Renal pelvis (tissue), 4 donors: ENCODE measurements around the gene STX1B. TPM values are rescaled to one million over a fixed set of nuclear protein-coding genes. Genes with fewer than 3 reads are reported as not detected.

Experiments
- DNase-seq: peaks from one replicate; pipeline ENCODE4 v3.0.0-alpha.2; 2013
- polyA plus RNA-seq, 3 donors: library from polyadenylated mRNA; unstranded; fragments of 120-200 nt; gene quantifications; one replicate each; pipeline ENCODE4 v1.2.1, GENCODE V29; 2013; ENCODE audit not compliant: insufficient read length in 3 of 3

The STX1B gene
- polyA plus RNA-seq, 3 donors = 1.2 to 2.2 (median 1.7) TPM

GRCh38 chr16:30980023-30980371 lies 30.4 kb downstream of the STX1B start:
- no peak for DNase-seq

DNA sequence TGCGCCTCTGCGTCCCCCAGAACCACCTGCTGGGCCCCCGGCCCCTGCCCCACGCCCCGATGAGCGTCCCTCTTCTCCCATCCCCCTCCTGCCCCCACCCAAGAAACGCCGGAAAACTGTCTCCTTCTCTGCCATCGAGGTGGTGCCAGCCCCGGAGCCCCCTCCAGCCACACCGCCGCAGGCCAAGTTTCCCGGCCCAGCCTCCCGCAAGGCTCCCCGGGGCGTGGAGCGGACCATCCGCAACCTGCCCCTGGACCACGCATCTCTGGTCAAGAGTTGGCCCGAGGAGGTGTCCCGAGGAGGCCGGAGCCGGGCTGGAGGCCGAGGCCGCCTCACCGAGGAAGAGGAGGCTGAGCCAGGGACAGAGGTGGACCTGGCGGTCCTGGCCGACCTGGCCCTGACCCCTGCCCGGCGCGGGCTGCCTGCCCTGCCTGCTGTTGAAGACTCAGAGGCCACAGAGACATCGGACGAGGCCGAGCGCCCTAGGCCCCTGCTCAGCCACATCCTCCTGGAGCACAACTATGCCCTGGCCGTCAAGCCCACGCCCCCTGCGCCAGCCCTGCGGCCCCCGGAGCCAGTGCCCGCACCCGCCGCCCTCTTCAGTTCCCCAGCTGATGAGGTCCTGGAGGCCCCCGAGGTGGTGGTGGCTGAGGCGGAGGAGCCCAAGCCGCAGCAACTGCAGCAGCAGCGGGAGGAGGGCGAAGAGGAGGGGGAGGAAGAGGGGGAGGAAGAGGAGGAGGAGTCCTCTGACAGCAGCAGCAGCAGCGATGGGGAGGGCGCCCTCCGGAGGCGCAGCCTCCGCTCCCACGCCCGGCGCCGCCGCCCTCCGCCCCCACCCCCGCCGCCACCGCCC lies 31.0 kb downstream of the STX1B start:
- DNase-seq = no peak

DNA sequence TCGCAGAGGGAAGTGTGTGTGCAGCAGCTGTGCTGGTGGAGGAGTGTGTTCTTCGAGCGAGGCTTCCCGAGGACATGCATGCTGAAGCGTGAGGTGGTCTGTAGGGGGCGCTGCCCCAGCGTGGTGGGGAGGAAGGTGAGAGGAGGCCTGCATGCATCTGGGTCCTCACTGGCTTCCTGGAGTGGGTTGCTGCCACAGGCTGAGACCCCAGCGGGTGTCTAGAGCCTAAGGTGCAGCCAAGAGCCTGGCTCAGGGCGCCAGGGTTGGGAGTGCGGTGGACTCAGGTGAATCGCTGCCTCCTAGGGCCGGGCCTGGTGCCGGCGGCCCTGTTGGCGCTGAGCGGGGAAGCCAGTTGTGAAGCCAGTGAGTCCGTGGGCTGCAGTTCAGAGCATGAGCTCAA lies 32.9 kb downstream of the STX1B start:
- DNase-seq = no peak

DNA sequence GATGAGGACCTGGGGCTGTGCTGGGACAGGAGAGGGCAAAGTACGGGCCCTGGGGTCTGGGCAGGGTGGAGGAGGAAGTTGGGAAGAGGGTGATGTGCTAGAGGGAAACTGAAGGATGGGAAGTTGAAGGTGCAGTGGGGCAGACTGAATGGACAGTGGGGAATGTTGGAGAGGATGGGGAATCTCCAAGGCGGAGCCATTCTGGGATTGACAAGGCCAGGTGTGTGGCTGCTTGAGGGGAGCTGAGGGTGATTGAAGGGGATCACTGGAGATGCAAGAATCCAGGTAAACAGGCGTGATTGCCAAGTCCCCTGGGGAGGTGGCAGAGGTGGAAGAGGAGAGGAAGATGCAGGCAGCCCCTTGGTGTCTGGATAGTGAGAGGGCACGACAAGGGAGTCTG lies 34.0 kb downstream of the STX1B start:
- no peak for DNase-seq

GRCh38 chr16:30974348-30974747 lies 36.1 kb downstream of the STX1B start:
- no peak for DNase-seq

- DNase-seq = no peak
Observed at GRCh38 chr16:30972872-30973271, 37.6 kb downstream of the STX1B start.

GRCh38 chr16:30971298-30971697 lies 39.1 kb downstream of the STX1B start:
- no peak for DNase-seq

DNA sequence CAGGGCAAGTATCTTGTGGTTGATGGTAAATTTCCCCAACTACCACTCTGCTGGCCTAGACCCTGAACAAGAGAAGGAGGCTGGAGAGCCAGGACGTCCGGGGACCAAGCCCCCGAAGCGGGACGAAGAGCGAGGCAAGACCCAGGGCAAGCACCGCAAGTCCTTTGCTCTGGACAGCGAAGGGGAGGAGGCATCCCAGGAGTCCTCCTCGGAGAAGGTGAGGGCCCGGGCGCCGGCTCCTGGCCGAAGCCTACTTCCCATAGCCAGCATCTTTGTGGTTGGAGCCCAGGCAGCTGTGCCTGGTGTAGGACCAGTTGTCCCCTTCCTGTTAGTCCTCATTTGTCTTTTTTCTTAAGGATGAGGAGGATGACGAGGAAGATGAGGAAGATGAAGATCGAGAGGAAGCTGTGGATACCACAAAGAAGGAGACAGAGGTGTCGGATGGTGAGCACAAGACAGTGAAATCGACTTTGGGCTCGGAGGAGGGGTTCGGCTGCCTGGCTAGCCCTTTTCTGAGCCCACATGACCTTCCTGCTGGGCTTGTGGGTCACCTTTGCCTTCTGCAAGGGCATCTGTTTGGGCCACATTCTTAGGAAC lies 41.1 kb downstream of the STX1B start:
- no peak for DNase-seq

GRCh38 chr16:30967795-30968194 lies 42.6 kb downstream of the STX1B start:
- DNase-seq = no peak

DNA sequence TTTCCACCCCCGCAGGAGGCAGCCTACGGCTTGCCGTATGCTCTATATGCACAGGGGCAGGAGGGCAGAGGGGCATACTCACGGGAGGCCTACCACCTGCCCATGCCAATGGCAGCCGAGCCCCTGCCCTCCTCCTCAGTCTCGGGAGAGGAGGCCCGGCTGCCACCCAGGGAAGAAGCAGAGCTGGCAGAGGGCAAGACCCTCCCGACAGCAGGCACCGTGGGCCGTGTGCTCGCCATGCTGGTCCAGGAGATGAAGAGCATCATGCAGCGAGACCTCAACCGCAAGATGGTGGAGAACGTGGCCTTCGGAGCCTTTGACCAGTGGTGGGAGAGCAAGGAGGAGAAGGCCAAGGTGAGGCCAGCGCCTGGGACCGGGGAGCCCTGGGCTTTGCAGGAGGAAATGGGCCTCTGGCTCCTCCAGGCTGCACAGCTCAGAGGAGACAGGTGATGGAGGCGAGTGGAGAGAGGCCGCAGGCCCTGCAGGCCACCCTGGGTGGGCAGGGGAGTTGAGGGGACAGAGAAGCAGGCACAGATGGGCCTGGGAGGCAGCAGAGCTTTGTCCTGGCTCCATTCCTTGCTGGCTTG lies 44.3 kb downstream of the STX1B start:
- DNase-seq = no peak

DNA sequence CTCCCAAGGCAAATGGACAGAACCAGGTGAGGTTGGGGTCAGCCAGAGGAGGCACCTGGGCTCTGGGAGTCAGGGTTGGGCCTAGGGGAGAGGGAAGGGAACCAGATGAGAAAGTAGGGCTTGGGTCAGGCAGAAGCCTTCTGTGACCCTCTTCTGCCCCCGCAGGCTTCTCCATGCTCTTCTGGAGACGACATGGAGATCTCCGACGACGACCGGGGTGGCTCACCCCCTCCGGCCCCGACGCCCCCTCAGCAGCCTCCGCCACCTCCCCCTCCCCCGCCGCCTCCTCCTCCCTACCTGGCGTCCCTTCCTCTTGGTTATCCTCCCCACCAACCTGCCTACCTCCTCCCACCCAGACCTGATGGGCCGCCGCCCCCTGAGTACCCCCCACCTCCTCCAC lies 45.0 kb downstream of the STX1B start:
- DNase-seq = no peak

GRCh38 chr16:30964574-30965226 lies 45.7 kb downstream of the STX1B start:
- no peak for DNase-seq

DNA sequence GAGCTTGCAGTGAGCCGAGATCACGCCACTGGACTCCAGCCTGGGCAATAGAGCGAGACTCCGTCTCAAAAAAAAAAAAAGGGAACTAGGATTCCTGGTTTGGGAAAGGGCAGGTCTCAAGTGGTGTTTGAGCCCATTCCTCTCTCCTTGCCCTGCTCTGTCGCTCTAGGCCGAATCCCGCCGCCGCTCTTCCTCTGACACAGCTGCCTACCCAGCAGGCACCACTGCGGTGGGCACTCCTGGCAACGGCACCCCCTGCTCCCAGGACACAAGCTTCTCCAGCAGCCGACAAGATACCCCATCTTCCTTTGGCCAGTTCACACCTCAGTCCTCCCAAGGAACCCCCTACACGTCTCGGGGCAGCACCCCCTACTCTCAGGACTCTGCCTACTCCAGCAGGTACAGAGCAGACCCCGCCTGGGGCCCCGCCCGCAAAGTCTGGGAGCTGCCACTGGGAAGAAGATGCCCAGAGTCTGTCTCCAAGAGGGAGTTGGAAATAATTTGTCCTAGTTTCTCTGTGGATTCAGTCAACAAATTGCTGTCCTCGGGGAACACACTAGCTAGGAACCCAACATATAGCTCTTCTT lies 46.4 kb downstream of the STX1B start:
- DNase-seq = no peak

DNA sequence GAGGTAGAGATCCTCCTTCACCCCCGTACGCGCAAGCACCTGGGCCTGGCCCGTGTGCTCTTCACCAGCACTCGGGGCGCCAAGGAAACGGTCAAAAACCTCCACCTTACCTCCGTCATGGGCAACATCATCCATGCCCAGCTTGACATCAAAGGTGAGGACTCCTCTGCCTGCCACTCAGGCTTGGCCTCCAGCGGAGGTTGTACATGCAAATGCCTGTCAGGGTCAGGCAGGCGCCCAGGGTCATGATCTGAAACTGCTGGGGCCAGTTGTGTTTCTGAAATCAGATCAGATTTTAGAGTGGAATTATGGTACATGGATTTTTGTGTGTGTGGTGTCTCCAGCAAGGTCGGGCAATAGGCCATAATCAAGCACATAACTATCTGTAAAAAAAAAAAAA lies 49.1 kb downstream of the STX1B start:
- DNase-seq = no peak

DNA sequence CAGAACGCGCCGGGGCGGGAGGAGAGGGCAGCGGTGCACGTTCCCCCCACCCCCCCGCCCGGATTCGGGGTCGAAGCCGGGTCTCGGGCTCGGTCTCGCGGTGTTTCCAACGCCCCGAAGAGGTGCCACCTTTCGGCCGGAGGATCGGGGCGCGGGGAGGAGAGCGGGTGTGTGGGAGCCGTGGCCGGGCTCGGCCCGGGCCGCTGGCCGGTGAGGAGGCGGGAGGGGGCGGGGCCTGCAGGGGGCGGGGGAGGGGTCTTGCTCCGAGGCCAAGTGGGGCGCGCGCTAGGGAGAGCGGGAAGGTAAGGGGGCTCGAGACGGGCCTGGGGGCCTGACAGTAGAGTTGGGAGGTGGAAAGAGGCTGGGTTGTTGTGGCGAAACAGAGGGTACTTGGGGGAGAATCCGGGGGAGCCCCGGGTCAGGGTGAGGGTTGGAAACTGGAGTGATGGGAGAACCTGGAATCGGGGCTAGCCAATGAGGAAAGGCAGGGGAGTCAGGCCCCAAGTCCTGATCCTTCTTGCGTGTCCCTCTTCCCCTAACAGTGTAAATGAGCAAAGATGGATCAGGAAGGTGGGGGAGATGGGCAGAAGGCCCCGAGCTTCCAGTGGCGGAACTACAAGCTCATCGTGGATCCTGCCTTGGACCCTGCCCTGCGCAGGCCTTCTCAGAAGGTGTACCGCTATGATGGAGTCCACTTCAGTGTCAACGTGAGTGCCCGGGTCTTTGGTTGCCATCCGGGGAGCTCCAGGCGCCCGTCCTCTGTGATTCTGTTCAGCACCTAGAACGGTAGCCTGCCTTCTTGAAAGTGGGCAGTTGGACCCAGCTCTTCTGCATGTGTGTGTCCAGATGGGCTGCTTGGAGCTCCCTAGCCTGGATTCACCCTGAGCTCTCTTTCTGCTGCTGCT lies 52.0 kb downstream of the STX1B start:
- peak; percentile 35 for DNase-seq

DNA sequence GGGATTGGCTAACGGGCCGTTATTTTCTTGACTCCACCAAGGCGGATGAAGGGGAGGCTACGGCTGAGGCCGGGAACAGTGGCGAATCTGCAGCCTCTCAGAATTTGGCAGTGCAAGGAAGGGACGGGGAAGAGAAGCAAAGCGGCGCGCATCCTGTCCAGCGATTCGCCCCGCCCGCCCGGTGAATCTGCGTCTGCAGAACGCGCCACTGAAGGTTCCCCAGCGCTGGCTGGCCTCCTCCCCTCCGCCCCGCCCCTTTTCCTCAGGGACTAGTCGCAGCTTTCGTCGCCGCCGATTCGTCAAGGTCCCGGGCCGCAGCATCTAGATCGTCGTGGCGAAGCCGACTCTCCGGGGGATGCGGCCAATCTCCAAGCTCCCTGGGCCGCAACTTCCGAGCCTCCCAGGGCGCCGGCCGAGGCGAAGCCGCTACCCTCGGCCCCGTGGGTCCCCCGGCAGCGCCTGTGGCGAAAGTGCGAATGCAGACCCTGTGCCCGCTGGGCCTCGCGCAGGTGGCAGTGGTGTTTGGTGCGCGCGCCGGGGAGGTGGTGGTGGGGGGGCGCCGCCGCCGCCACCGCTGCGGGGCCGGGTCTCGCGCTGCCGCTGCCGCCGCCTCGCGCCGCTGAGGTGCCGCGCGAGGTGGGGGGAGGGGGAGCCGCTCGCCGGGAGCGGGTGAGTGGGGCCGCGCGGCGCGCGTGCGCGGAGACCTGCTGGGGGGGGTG lies 52.8 kb downstream of the STX1B start, which contains the start of gene SETD1A:
Gene SETD1A, plus strand, starts transcription at position 299 of the 719 bp plus-strand sequence. CDS start 978 bp downstream, outside the sequence.
- peak; percentile 96 for DNase-seq

DNA sequence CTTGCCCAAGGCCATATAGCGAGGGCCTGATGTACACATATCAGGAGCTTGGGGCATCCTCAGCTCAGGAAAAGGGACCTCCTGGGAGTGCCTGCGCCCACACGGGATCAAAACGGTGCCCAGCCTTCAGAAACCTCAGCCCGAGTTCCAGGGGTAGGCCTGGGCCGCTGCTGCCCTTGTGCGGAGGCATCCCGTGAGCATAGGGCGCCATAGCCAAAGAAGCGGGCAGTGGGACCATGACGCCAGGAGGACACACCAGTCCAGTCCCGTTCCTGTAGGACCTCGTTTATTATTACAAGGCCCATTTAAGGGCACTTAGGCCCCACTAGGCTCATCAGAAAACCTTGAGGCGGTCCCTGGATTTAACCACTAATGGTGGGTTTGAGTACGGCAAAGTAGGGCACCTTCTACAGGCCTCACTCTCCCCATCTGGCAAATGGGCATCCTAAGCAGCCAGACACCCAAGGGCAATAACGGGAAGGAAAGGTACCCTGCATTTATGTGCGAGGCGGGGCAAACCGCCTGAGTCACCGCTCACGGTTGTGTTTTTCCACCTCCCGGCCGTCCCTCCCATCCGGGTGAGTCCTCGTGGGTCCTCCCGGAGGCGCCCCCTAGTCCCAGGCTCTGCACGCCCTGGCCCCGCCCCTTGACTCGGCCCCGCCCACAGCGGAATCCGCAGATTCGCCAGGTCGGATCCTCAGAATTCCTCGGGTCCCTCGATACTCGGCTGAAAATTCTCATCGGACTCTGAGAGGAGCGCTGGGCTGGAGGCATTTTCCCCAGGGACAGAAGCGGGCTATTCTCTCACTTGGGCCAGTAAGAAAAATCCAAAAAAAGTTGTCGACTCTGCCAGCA lies 53.6 kb downstream of the STX1B start:
- DNase-seq = peak; percentile 76

- no peak for DNase-seq
Observed at GRCh38 chr16:30954993-30955392, 55.4 kb downstream of the STX1B start.

DNA sequence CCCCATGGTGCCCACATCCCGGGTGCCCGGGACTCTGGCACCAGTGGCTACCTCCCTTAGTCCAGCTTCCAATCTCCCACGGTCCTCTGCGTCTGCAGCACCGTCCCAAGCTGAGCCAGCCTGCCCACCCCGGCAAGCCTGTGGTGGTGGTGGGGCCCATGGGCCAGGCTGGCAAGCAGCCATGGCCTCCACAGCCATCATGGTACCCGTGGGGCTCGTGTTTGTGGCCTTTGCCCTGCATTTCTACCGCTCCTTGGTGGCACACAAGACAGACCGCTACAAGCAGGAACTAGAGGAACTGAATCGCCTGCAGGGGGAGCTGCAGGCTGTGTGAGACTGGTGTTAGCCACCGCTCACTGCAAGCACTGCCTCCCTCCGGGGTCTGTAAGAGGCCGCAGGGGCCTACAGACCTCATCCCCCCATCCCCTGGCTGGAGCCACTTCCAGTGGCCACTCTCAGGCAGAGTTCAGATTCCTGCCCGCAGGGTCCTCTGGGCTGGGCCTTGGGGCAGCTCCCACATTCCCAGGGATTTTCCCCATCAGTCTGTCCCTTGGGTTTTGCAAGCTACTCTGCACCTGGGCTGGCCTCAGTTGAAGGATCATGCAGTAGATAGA lies 56.8 kb downstream of the STX1B start:
- DNase-seq = peak; percentile 82
